Lower leg skin (tissue), 4 donors: ENCODE results near the gene TTLL5. TPM values are rescaled to one million over a fixed set of nuclear protein-coding genes. Genes with fewer than 3 reads are reported as not detected.

Source experiments
- DNase-seq, 2 donors: peaks; one replicate each; pipeline ENCODE4 v3.0.0-alpha.2; 2019; ENCODE audit warnings: low spot score in 2 of 2
- H3K4me3 ChIP-seq: fragments of 200-600 bp; sonication (generic); 2 replicates; pipeline ENCODE4 v1.5.1; 2017; ENCODE audit warnings: mild to moderate bottlenecking, low read depth; ENCODE audit not compliant: poor library complexity, severe bottlenecking
- CTCF ChIP-seq, 3 donors: fragments of 450-650 bp; IDR thresholded peaks; one replicate each; pipeline ENCODE4 v1.5.1; 2016; ENCODE audit warnings: antibody characterized with exemption in 3 of 3, mild to moderate bottlenecking in 3 of 3, moderate library complexity in 2 of 3
- POLR2A ChIP-seq, 2 donors: fragments of 450-650 bp; IDR thresholded peaks; one replicate each; pipeline ENCODE4 v1.6.1; 2016 to 2017; ENCODE audit warnings: antibody characterized with exemption in 2 of 2, mild to moderate bottlenecking in 1 of 2, moderate library complexity in 1 of 2
- WGBS, 2 donors: methylation state at CpG; one replicate each; pipeline ENCODE4 v1.1.5; 2018; 5-methylcytosine and 5-hydroxymethylcytosine counted together
- intact Hi-C: fragments of 100-400 bp; cut with DNase I; formaldehyde crosslinking; loops from one replicate; pipeline ENCODE4 v1.15.0; 2023; ENCODE audit warnings: low total_unique reads
- total RNA-seq, 4 donors: library from RNA; depleted of rRNA; stranded (reverse); fragments of >200 nt; gene quantifications; one replicate each; pipeline ENCODE4 v1.1.0, GENCODE V29; 2016

TTLL5 gene
- total RNA-seq, 4 donors from 2014 or later, result 16.5 to 31.1 (median 18.4) TPM

- 95 to 96% methylated on average over 5 of the region's 5 CpGs for WGBS, 2 donors
- H3K4me3 ChIP-seq, result no peak overlapping the region
- intact Hi-C loops, result no loop called here
- no peak for TF ChIP-seq CTCF (IDR thresholded peaks at IDR 0.05)
- no peak for TF ChIP-seq POLR2A (IDR thresholded peaks at IDR 0.05)
- DNase-seq, result no peak
These were observed 122.1 kb downstream of the TTLL5 start for GRCh38 chr14:75783184-75783583.

- 92 to 97% methylated on average over 3 of the region's 3 CpGs for WGBS, 2 donors
- intact Hi-C loops, result no loop called here
- no peak for DNase-seq
- TF ChIP-seq CTCF (IDR thresholded peaks at IDR 0.05) (no peak), POLR2A (IDR thresholded peaks at IDR 0.05) (no peak)
- H3K4me3 ChIP-seq, result no peak overlapping the region
These were observed 122.7 kb downstream of the TTLL5 start for GRCh38 chr14:75783602-75784313.

GRCh38 chr14:75784314-75784686, 123.3 kb downstream of the TTLL5 start:
- TF ChIP-seq CTCF (IDR thresholded peaks at IDR 0.05) (no peak), POLR2A (IDR thresholded peaks at IDR 0.05) (no peak)
- WGBS, 2 donors, result 89 to 90% methylated on average over 3 of the region's 3 CpGs
- DNase-seq, result no peak
- intact Hi-C loops, result no loop called here
- no peak overlapping the region for H3K4me3 ChIP-seq

- WGBS, 2 donors, result 62 to 76% methylated on average over 2 of the region's 2 CpGs
- DNase-seq, result no peak
- H3K4me3 ChIP-seq, result no peak overlapping the region
- intact Hi-C loops, result no loop called here
- TF ChIP-seq POLR2A (IDR thresholded peaks at IDR 0.05) (no peak), CTCF (IDR thresholded peaks at IDR 0.05) (no peak)
These were observed 132.8 kb downstream of the TTLL5 start for GRCh38 chr14:75793806-75794205.

- intact Hi-C loops, result no loop called here
- DNase-seq, result no peak
- TF ChIP-seq CTCF (IDR thresholded peaks at IDR 0.05) (no peak), POLR2A (IDR thresholded peaks at IDR 0.05) (no peak)
- 62 to 63% methylated on average over 2 of the region's 2 CpGs for WGBS, 2 donors
- no peak overlapping the region for H3K4me3 ChIP-seq
These were observed 133.6 kb downstream of the TTLL5 start for GRCh38 chr14:75794615-75795038.

- no peak overlapping the region for H3K4me3 ChIP-seq
- no peak for DNase-seq
- TF ChIP-seq POLR2A (IDR thresholded peaks at IDR 0.05) (no peak), CTCF (IDR thresholded peaks at IDR 0.05) (no peak)
- intact Hi-C loops, result no loop called here
- WGBS, 2 donors, result 97 to 98% methylated on average over 5 of the region's 5 CpGs
These were observed 139.7 kb downstream of the TTLL5 start for GRCh38 chr14:75800792-75801191.
